GM12872 (cell line): ENCODE results near the gene FRMD4B.

Source experiments
- CTCF ChIP-seq: IDR thresholded peaks from 3 replicates; pipeline ENCODE4 v1.5.1; 2011; ENCODE audit warnings: low read depth, mild to moderate bottlenecking, low read length, moderate library complexity; ENCODE audit not compliant: insufficient read depth

The FRMD4B gene

GRCh38 chr3:69328103-69328962, 57.6 kb downstream of the FRMD4B start:
- TF ChIP-seq CTCF = no peak

- TF ChIP-seq CTCF = no peak
These were observed 59.0 kb downstream of the FRMD4B start for GRCh38 chr3:69326855-69327300.

GRCh38 chr3:69325151-69325550, 60.7 kb downstream of the FRMD4B start:
- TF ChIP-seq CTCF = no peak

- peak; percentile 73 for TF ChIP-seq CTCF
These were observed 61.4 kb downstream of the FRMD4B start for GRCh38 chr3:69324362-69325025.

- no peak for TF ChIP-seq CTCF
These were observed 61.9 kb downstream of the FRMD4B start for GRCh38 chr3:69323941-69324340.

GRCh38 chr3:69322158-69322509, 63.8 kb downstream of the FRMD4B start:
- no peak for TF ChIP-seq CTCF

GRCh38 chr3:69321301-69322157, 64.4 kb downstream of the FRMD4B start:
- no peak for TF ChIP-seq CTCF
